OCI-LY7 (cell line): ENCODE data around the gene PSME3IP1.

Experiments used
- CTCF ChIP-seq: fragments of 200-600 bp; sonication (generic); conservative IDR thresholded peaks from 2 replicates; pipeline ENCODE4 v1.5.1; 2014; ENCODE audit warnings: mild to moderate bottlenecking, antibody characterized with exemption, low read length, moderate library complexity, mixed read lengths
- EZH2phosphoT487 ChIP-seq: fragments of 200-600 bp; sonication (generic); IDR thresholded peaks from 2 replicates; pipeline ENCODE4 v1.6.1; 2018; ENCODE audit warnings: low read depth, borderline replicate concordance, mild to moderate bottlenecking, mixed run types, antibody characterized with exemption, low read length, moderate library complexity, mixed read lengths

- TF ChIP-seq EZH2phosphoT487 (no peak), CTCF (no peak)
Measured at GRCh38 chr16:57229079-57229478, 43.2 kb upstream of the PSME3IP1 start.
